DMS 273 (cell line): Measurements from ENCODE around the gene TNFAIP8L1.

Experiments
- DNase-seq: peaks from one replicate; lab custom pipeline; 2025; ENCODE audit not compliant: unreplicated experiment; lab: John Stamatoyannopoulos, UW

Gene TNFAIP8L1

DNA sequence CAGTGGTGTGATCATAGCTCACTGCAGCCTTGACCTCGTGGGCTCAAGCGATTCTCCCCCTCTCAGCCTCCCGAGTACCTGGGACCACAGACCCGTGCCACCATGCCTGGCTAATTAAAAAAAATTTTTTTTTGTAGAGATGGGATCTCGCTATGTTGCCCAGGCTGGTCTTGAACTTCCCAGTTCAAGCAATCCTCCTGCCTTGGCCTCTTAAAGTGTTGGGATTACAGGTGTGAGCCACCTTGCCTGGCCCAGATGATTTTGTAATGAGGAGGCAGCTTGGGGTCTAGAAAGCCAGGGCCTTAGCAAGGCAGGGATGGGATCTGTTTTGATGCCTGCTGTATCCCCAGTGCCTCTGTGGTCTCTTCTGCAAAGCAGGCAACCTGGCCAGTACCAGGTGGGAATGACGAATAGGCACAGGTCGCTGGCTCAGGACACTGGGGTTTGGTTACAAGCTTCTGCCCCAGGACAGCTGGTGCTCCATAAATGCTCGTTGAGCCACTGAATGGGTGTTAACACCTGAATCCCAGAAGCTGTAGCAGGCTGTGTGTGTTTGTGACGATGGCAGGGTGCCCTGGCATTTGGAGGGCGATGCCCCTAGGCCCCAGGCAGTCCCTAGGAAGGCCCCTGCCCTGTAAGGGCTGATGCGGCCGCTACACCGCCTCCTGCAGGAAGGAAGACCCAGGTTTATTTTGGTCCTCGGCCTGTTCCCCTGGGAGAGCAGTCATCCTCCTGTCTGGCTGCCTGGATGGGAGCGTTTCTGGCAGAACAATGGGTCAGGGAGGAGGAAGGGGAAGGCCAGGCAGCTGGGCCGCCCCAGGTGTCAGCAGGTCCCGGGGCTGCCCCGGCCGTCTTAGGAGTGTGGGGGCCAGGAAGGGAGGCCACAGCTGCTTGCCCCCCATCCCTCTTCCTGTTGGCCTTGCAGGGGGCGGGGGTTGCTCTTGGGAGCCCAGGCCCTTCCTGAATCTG is 8.6 kb downstream of the TNFAIP8L1 start:
- DNase-seq = peak; percentile 64

DNA sequence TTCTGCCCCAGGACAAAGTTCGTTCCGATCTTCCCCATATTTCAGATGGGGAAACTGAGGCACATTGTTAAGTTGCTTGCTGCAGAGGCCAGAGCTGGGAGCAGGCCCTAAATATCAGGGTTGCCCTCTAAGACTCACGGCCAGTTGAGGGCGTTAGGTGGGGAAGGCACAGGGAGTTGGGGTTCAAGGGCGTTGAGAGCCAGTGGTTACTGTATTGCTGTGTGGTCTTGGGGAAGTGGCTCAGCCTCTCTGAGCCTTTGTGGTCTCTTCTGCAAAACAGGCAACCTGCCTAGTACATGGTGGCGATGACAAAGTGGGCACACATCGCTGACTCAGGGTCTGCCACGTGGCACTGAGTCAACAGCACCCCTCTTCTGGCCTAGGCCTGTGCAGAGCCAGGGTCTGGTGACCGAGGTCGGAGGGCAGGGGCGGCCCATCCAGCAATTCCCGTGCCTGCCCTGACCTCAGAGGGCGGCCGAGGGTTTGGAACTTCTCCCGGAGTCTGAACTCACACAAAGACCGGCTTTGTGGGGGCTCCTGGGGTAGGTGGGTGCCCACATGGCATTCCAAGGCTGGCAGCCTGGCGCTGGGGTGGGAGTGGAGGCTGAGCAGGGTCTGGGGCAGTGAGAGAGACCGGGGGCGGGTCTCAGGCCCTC is 10.2 kb downstream of the TNFAIP8L1 start:
- DNase-seq = no peak

DNA sequence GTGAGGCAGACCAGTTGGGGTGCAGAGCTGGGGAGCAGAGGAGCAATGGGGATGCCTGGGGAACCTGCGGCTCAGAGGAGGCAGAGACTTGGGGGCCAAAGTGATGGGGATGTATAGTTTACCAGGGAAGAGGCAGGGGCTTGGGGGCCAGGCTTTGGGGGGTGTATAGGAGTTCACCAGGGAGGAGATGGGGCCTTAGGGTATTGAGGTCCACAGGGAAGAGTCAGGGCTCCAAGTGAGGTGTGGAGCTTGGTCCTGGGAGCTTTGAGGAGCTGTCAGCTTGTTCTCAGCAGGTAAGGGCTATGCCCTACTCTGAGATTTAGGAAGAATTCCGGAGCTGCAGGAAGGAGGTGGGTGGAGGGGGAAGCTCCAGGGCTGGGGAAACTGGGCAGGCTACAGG is 10.8 kb downstream of the TNFAIP8L1 start:
- DNase-seq = no peak

DNA sequence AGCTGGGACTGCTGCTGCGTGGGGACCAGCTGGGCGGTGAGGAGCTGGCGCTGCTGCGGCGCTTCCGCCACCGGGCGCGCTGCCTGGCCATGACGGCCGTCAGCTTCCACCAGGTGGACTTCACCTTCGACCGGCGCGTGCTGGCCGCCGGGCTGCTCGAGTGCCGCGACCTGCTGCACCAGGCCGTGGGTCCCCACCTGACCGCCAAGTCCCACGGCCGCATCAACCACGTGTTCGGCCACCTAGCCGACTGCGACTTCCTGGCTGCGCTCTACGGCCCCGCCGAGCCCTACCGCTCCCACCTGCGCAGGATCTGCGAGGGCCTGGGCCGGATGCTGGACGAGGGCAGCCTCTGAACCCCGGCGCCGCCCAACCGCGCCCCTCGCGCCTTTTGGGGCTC is 12.8 kb downstream of the TNFAIP8L1 start:
- no peak for DNase-seq

DNA sequence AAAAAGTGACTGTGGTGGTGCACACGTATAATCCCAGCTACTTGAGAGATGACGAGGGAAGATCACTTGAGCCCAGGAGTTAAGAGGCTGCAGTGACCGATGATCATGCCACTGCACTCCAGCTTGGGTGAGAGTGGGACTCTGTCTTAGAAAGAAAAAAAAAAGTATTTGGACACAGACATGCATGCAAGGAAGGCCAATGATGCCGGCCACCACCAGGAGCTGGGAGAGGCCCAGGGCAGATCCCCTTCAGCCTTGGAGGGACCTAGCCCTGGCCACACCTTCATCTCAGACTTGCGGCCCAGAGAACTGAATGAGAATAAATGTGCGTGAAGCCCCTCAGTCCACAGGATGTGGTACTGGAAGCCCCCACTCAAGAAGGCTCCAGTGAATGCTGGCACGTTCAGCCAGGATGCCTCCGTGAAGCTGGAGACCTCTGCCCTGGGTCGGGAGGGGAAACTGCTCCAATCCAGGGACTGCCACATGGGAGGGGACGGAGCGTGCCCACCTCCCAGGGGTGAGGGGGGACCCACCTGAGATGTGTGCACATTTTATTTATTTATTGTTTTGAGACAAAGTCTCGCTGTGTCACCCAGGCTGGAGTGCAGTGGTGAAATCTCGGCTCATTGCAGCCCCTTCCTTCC is 14.6 kb downstream of the TNFAIP8L1 start:
- DNase-seq = no peak

DNA sequence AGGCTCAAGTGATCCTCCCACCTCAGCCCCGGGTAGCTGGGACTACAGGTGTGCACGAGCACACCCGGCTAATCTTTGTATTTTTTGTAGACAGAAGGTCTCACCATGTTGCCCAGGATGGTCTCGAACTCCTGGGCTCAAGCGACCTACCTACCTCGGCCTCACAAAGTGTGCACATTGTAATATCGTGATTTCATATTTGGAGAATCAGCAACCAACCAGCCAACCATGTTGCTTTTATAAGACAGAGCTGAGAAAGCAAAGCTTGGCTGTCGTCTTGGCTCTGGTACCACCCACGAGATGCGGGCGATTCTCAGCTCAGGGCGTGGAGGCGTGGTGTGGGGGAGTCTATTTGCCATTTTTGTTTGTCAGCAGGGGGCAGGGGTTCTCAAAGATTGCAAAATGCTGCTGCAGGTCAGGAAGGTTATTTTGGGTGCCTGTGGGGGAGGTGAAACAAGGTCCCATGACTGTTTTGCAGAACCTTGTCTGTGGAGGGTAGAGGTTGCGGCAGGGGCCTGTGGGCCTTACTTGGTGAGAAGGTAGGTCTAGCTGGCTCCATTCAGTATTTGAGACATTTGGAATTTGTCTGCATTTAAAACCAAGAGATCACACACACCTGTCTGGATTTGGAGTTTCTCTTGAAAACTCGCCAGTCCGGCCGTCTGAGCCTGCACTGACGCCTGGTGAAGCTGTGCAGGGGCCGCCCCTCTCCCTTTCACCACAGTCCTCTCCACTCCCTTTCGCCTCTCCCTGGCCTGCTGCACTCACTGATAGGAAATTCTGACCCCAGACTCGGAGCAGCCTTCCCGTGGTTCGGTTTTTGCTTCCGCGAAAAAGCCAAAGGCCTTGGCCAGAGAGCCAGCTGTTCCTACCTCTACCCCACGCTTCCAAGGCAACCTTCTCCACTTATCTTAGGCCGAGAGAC is 15.4 kb downstream of the TNFAIP8L1 start:
- no peak for DNase-seq

DNA sequence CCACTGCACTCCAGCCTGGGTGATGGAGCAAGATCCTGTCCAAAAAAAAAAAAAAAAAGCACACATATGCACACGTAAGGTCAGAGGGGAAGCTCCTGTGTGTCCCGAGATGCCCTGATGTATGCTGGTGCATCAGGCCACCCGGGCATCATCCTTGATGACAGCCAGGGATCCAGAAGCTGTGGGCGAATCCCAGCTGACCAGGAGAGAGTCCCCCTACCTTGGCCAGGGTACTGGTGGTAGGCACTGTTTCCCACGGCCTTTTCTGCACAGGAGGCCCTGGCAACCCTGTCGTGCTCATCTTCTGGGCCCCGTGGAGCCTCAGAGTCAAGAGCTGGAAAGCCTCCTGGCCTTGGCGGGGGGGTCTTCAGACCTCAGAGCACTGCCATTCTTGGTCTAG is 16.8 kb downstream of the TNFAIP8L1 start:
- no peak for DNase-seq

DNA sequence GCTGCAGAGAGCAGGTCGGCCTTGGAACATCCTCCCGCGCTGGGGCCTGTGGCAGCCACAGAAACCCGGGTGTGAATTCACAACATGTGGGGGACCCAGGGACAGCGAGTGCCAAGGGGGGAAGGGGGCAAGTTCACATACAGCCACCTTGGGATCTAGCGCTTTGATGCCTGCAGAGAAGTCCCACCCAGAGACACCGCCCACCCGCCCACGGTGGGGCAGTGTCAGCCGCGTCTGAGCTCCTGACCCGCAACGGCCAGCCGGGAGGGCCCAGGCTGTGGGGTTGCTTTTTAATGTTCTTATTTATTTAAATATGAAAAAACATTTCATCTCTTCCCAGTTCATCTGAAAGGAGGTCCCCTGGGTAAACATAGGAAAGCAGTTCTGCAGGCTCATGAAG is 17.9 kb downstream of the TNFAIP8L1 start:
- DNase-seq = no peak

DNA sequence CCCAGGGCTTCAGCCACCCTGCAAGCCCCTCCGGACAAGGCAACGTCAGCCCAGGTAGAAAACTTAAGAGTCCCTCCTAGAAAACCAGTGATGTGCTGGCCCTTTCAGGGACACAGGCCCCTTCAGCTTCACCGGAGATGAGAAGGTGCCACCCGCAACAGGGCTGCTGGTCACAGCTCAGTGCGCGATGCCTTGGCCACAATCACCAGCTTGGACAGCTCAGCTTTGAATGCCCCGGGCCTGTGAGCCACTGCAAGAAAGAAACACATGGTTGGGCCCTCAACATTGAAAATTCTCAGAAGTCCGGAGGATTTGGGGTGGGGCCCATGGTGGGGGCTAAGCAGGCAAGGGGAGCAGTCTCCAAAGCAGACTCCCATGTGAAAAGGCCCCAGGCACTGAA is 18.5 kb downstream of the TNFAIP8L1 start:
- DNase-seq = no peak

DNA sequence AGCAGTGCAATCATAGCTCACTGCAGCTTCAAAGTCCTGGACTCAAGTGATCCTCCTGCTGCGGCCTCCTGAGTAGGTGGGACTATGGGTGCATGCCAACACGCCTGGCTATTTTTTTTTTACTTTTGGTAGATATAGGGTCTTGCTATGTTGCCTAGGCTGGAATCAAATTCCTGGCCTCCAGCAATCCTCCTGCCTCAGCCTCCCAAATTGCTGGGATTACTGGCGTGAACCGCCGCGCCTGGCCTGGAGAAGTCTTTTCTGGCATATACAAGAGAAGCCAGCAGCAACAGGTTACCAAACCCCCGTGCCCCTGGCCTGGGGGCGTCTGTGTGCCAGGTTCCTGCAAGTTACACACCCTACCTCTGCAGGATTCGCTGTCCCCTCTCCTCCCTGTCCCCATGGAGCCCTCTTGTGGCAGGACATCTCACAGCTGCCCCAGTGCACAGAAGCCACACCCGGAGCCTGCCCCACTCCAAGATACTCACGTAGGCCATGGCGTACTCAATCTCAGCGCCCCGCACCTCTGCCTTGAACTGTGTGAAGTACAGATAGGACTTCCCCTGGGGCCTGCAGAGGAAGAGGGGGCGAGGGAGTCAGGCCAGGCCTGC is 21.0 kb downstream of the TNFAIP8L1 start:
- DNase-seq = peak; percentile 41

DNA sequence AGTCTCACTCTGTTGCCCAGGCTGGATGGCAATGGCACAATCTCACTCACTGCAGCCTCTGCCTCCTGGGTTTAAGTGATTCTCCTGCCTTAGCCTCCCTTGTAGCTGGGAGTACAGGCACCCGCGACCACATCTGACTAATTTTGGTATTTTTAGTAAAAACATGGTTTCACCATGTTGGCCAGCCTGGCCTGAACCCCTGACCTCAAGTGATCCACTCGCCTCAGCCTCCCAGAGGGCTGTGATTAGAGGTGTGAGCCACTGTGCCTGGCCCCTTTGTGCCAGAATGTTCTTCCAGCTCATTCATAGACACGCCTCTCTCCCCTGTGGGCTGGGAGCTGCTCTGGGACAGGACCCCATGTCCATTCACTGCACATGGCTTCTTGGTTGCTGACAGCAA is 21.7 kb downstream of the TNFAIP8L1 start:
- no peak for DNase-seq

DNA sequence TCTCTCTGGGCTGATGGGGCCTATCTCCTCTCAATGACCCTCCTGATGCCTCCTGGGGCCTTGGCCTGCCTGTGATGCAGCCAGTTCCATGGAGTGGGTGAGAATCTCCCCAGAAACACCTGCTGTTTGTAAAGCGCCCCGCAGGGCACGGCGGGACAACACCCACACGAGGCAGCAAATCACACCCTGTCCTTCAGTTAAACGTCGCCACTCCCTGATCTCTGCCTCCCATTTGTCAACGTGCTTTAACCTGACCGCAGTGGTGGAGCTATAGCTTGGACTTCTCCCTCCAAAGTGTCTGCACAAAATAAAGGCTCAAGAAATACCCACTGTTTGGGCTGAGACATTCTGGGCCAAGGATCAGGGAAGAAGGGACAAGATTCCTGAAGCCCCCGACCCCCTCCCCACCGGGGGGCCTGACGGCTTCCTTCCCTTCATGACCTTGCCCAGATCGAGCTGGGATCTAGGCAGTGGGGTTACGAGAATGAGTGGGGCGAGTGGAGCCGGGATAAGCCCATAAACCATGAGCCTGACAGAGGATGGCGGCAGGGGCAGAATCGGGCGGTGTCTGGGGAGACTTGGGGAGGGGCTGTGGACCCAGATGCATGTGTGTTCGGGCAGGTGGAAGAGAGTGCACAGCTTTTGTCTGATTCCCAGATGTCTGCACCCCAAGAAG is 22.8 kb downstream of the TNFAIP8L1 start:
- DNase-seq = no peak

DNA sequence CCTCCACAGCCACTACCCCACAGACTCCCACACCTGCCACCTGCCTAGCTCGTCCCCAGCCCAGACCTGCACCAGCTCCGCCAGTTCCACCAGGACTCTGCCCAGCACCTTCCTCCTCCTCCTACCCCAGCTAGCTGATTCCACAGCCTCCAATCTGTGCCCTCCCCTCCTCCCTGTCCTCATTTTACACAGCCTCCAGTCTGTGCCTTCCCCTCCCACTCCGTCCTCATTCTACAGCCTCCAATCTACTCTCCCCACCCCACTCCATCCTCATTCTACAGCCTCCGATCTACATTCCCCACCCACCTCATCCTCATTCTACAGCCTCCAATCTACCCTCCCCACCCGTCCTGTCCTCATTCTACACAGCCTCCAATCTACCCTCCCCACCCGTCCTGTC is 23.5 kb downstream of the TNFAIP8L1 start:
- DNase-seq = no peak

DNA sequence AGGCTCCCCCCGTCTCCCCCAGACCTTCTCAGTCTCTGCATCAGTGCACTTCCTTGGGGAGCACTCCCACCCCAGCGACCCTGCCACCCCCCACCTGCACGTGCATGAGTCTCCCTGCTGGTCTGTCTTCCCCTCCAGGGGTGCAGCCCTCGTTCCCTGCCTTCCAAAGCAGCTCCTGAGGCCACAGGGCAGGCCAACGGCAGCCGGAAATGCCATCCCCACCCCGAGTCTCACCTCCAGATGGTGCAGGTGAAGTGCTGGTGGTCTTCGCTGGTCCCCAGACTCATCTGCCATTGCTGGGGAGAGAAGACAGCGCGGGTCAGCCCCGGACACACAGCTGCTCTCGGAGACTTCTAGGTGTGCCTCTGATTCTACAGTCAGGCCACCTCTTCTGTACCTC is 25.3 kb downstream of the TNFAIP8L1 start:
- DNase-seq = no peak

DNA sequence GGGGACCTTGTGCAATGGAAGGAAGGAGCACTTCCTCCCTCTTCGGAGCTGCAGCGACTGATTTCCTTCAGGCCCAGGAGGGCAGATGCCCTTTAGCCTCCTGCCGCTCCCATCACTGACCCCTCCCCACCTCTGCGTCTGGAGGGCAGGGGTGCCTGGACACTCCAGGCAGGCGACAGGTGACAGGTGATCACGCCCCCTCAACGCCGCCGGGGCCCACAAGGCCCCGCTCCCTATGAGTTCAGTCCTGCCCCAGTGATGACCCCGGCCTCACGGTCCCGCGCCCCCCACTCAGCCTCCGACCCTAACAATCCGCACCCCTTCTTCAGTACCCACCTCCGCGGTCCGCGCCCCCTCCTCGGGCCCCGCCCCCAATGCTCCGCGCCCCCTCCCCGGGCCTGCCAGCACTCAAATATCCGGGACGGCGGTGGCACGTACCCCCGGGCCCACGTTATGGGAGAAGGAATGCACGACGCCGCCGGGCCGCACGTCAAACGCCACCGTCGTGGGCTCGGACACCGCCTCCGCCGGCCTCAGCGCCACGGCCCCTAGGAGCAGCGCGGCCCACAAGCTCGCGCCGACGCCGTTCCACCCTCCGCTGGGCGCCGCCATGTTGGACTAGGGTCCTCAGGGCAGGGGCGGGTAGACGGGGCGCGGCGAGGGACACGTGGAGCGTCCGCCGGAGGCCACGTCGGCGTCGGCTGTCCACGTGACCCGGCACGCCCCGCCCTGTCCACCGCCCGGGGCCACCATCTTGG is 30.6 kb downstream of the TNFAIP8L1 start, which contains the start of gene MYDGF:
Gene MYDGF (minus strand): TSS at position 620 of the 758 bp plus-strand sequence. CDS start 8 bp downstream, at position 612.
- peak; percentile 96 for DNase-seq

DNA sequence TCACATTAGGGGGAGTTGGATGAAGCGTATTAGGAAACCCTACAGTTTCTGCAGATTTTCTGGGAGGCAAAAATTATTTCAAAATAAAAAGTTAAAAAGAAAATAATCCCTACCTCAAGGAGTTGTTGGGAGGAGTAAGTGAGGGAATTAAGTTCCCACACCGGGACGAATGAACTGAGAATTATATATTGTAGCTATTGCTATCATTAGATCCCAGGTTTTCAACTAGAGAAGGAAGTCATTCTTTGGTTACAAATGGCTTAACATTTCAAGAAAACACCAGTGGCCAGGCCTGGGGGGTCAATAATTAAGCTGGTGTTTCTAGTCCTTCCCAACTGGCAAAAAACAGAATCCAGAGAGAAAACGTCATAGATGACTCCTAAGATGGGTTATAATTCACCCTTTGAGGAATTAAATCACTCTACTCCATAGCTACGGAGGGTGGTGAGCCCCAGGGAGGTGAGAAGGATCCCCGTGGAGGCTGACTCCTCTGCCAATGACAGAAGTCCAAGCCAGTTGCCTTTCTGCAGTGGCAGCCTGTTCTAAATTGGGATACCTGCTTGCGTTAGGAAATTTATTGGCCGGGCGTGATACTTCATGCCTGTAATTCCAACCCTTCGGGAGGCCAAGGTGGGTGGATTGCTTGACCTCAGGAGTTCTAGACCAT is 32.0 kb downstream of the TNFAIP8L1 start:
- no peak for DNase-seq

DNA sequence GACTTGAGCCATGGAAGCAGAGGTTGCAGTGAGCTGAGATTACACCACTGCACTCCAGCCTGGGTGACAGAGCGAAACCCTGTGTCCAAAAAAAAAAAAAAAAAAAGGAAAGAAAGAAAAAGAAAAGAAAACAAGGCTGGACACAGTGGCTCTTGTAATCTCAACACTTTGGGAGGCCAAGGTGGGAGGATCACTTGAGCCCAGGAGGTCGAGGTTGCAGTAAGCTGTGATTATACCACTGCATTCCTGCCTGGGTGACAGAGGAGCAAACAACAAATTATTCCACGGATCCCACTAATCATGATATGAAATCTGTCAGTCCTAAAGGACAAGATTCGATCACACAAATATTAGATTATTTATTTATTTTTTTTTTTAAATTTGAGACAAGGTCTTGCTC is 33.9 kb downstream of the TNFAIP8L1 start:
- no peak for DNase-seq

DNA sequence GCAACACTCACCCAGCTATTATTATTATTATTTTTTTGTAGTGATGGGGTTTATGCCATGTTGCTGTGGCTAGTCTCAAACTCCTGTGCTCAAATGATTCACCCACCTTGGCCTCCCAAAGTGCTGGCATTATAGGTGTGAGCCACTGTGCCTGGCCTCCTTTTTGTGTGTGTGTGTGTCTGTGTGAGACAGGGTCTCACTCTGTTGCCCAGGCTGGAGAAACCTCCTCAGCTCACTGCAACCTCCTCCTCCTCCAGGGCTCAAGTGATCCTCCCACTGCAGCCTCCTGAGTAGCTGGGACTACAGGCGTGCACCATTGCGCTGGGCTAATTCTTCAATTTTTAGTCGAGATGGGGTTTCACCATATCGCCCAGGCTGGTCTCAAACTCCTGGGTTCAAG is 34.4 kb downstream of the TNFAIP8L1 start:
- DNase-seq = no peak
